CD4-positive, alpha-beta T cell treated with Interleukin-12 subunit alpha and Interleukin-12 subunit beta, for 1 hour (primary cell): ENCODE measurements around the gene CXCL12.

ENCODE experiments used
- DNase-seq: peaks from one replicate; pipeline ENCODE4 v3.0.0-alpha.2; 2020

CXCL12 gene

GRCh38 chr10:44398747-44399658 is 14.1 kb upstream of the CXCL12 start:
- DNase-seq = no peak

- DNase-seq = no peak
Observed at GRCh38 chr10:44398271-44398670, 13.4 kb upstream of the CXCL12 start.

- no peak for DNase-seq
Observed at GRCh38 chr10:44397476-44398225, 12.8 kb upstream of the CXCL12 start.

- no peak for DNase-seq
Observed at GRCh38 chr10:44396671-44397191, 11.8 kb upstream of the CXCL12 start.

- DNase-seq = no peak
Observed at GRCh38 chr10:44395902-44396670, 11.2 kb upstream of the CXCL12 start.

- DNase-seq = no peak
Observed at GRCh38 chr10:44395396-44395795, 10.5 kb upstream of the CXCL12 start.

GRCh38 chr10:44394696-44395381 is 9.9 kb upstream of the CXCL12 start:
- no peak for DNase-seq

- no peak for DNase-seq
Observed at GRCh38 chr10:44393834-44394547, 9.1 kb upstream of the CXCL12 start.

GRCh38 chr10:44393051-44393630 is 8.2 kb upstream of the CXCL12 start:
- no peak for DNase-seq

- no peak for DNase-seq
Observed at GRCh38 chr10:44392420-44392819, 7.5 kb upstream of the CXCL12 start.

GRCh38 chr10:44391981-44392380 is 7.1 kb upstream of the CXCL12 start:
- no peak for DNase-seq

- no peak for DNase-seq
Observed at GRCh38 chr10:44390585-44391072, 5.7 kb upstream of the CXCL12 start.

- DNase-seq = no peak
Observed at GRCh38 chr10:44389556-44389955, 4.7 kb upstream of the CXCL12 start.

- no peak for DNase-seq
Observed at GRCh38 chr10:44389150-44389549, 4.3 kb upstream of the CXCL12 start.

- no peak for DNase-seq
Observed at GRCh38 chr10:44388641-44389040, 3.7 kb upstream of the CXCL12 start.

GRCh38 chr10:44387853-44388251 is 3.0 kb upstream of the CXCL12 start:
- DNase-seq = no peak

- peak; percentile 19 for DNase-seq
Observed at GRCh38 chr10:44386546-44387052, 1.7 kb upstream of the CXCL12 start.

- no peak for DNase-seq
Observed at GRCh38 chr10:44385696-44386441, 972 bp upstream of the CXCL12 start.

GRCh38 chr10:44384601-44385025 is 284 bp downstream of the CXCL12 start:
- DNase-seq = no peak
